Measurements from ENCODE around the gene CAPZB.
"Not testable (repeated sequence)": the region's sequence is repeated elsewhere in the genome, so short reads cannot be mapped to it uniquely, and the experiment has no call there.

The CAPZB gene

GRCh38 chr1:19514391-19514831, 29.1 kb upstream of the CAPZB start:
- H3K27me3 Mint-ChIP-seq (ENCODE audit: low read depth): peaks cover 3% of the 10 kb centered on the region

GRCh38 chr1:19512545-19512944, 27.2 kb upstream of the CAPZB start:
- Mint-ChIP-seq H3K4me3 (no peak overlapping the region), H3K9me3 (peaks cover 3% of the 10 kb centered on the region), H3K27ac (no peak overlapping the region), H3K27me3 (ENCODE audit: low read depth) (peaks cover 3% of the 10 kb centered on the region), H3K36me3 (ENCODE audit: low read depth) (no peaks in the 10 kb centered on the region), H3K4me1 (peaks cover 4% of the 10 kb centered on the region)
- no peak for TF ChIP-seq CTCF (IDR thresholded peaks at IDR 0.05; ENCODE audit: unreplicated experiment in 3 of 3)

More at GRCh38 chr1:19514391-19514831, 29.1 kb upstream of the CAPZB start:
- no peak for TF ChIP-seq CTCF (IDR thresholded peaks at IDR 0.05; ENCODE audit: unreplicated experiment in 3 of 3)
- Mint-ChIP-seq H3K36me3 (ENCODE audit: low read depth) (no peaks in the 10 kb centered on the region), H3K27ac (peak overlapping the region in 1 of 3 experiments; percentile 23), H3K4me1 (peaks cover 4% of the 10 kb centered on the region), H3K4me3 (no peak overlapping the region), H3K9me3 (peaks cover 7% of the 10 kb centered on the region)

DNA sequence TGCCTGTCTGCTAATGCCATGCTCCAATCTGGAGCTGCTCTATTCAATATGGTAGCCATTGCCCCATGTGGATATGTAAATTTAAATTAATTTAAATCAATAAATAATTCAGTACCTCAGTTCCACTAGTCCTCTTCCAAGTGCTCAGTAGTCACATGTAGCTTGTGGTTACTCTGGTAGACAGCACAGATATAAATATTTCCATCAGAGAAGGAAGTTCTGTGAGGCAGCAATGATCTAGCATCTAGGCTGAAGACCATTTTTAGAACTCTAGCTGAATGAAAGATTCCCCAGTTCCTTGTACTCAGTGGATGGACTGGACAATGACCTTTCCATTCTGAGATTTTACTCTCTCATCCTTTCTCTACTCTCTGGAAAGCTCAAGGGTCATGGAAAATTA, 25.8 kb upstream of the CAPZB start:
- Mint-ChIP-seq H3K4me3 (no peak overlapping the region), H3K36me3 (ENCODE audit: low read depth) (no peaks in the 10 kb centered on the region), H3K4me1 (peaks cover 4% of the 10 kb centered on the region), H3K27me3 (ENCODE audit: low read depth) (peaks cover 3% of the 10 kb centered on the region), H3K27ac (no peak overlapping the region), H3K9me3 (no peaks in the 10 kb centered on the region)
- TF ChIP-seq CTCF (IDR thresholded peaks at IDR 0.05; ENCODE audit: unreplicated experiment in 3 of 3): no peak

GRCh38 chr1:19509647-19510046, 24.3 kb upstream of the CAPZB start:
- peaks cover 13% of the 10 kb centered on the region for H3K27me3 Mint-ChIP-seq (ENCODE audit: low read depth)
- peaks cover 18% of the 10 kb centered on the region for H3K4me1 Mint-ChIP-seq
- H3K4me3 Mint-ChIP-seq; H3K9me3 Mint-ChIP-seq; H3K27ac Mint-ChIP-seq; H3K36me3 Mint-ChIP-seq (ENCODE audit: low read depth): not testable (repeated sequence)

- H3K9me3 Mint-ChIP-seq: no peaks in the 10 kb centered on the region
- peaks cover 13% of the 10 kb centered on the region for H3K27me3 Mint-ChIP-seq (ENCODE audit: low read depth)
- no peak for TF ChIP-seq CTCF (IDR thresholded peaks at IDR 0.05; ENCODE audit: unreplicated experiment in 3 of 3)
- no peak overlapping the region for H3K27ac Mint-ChIP-seq
- no peaks in the 10 kb centered on the region for H3K36me3 Mint-ChIP-seq (ENCODE audit: low read depth)
- peaks cover 18% of the 10 kb centered on the region for H3K4me1 Mint-ChIP-seq
- no peak overlapping the region for H3K4me3 Mint-ChIP-seq
Observed at GRCh38 chr1:19507516-19507915, 22.2 kb upstream of the CAPZB start.

DNA sequence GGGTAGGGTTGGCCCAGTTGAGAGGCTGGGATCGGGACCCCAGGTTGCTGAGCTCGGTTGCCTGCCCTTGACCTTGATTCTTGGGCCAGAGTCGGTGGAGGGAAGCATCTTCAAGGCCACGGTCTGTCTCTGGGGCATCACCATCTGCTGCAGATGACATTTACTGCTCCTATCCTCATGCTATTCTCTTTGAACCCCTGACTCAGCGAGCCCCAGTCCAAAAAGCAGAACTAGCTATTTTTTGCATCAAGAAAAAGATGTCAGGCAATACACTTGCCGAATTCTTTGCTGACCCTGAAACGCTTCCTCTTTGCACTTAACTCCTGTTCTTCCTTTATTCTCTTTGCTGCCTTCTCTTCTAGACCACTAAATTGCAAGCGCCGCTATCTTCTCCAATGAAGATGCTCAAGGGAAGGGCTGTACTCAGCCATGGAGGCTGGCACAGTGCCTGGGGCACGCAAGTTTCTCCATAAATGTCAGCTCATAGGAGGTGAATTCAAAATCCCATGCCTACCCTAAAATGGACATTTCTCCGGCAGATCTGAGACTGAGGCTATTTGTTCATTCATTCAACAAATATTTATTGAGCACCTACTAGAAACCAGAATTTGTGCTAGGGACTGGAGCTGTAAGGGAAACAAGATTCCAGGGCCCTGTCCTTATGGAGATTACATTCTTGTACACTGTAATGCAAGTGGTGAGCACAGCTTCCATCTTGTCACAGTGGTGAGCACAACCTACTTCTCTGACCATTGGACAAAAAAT, 20.5 kb upstream of the CAPZB start:
- H3K9me3 Mint-ChIP-seq: no peaks in the 10 kb centered on the region
- H3K27ac Mint-ChIP-seq: peak overlapping the region in 1 of 3 experiments; percentile 59
- no peak overlapping the region for H3K4me3 Mint-ChIP-seq
- peaks cover 13% of the 10 kb centered on the region for H3K27me3 Mint-ChIP-seq (ENCODE audit: low read depth)
- TF ChIP-seq CTCF (IDR thresholded peaks at IDR 0.05; ENCODE audit: unreplicated experiment in 3 of 3): no peak
- H3K36me3 Mint-ChIP-seq (ENCODE audit: low read depth): no peaks in the 10 kb centered on the region
- peaks cover 18% of the 10 kb centered on the region for H3K4me1 Mint-ChIP-seq
